Measurements from ENCODE around the gene IQCE.

Gene IQCE

DNA sequence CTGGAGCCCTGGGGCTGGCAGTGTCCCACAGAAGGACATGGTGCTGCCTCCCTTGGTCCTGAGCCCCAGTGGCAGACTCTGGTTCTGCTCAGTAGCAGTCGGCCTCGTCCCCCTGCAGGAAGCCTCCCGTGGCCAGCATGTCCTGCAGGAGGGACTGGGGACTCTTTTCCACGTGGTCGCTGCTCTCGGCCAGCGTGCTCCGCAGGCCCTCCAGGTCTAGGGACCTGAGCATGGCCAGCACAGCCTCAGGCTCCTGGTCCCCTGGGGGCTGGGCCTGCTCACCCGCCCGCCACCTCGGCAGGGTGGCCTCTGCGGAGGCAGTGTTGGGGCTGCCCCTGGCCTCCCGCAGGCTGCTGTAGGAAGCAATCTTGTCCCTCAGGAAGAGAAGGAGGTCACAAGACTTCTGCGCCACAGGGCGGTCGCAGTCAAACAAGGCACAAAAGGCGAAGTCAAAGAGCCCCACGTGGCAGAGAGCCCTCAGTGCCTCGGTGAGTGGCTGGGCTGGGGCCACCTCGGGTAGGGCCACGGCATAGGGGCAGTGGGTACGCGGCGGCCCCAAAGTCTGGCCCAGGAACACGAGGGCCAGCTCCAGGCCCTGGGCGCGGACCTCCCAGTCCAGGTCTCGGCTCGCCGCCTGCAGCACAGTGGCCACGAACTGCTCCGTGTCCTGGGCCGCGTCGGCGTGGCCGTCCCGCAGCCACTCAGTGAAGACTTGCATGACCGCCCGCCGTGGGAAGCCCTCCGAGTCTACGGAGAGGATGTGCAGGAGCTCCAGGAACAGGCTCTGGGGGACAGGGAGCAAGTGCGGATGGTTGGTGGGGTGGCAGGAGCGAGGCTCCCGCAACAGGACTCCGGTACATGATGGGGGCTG lies 20.6 kb upstream of the IQCE start:
- no peaks in the 10 kb centered on the region for H3K4me1 ChIP-seq (ENCODE audit: control insufficient read depth, insufficient read depth, low read length)
- no peaks in the 10 kb centered on the region for H3K27me3 ChIP-seq (ENCODE audit: control insufficient read depth, insufficient read depth, low read length)
- H3K9me3 ChIP-seq (ENCODE audit: control insufficient read depth, insufficient read depth, low read length) = no peaks in the 10 kb centered on the region
- no peak overlapping the region for H3K27ac ChIP-seq (ENCODE audit: low read depth, low read length)
- H3K36me3 ChIP-seq (ENCODE audit: control insufficient read depth, insufficient read depth, low read length) = peaks cover 51% of the 10 kb centered on the region
- no peak overlapping the region for H3K4me3 ChIP-seq (ENCODE audit: low read depth, low read length)
- H3K9ac ChIP-seq (ENCODE audit: low read depth, low read length) = no peak overlapping the region

DNA sequence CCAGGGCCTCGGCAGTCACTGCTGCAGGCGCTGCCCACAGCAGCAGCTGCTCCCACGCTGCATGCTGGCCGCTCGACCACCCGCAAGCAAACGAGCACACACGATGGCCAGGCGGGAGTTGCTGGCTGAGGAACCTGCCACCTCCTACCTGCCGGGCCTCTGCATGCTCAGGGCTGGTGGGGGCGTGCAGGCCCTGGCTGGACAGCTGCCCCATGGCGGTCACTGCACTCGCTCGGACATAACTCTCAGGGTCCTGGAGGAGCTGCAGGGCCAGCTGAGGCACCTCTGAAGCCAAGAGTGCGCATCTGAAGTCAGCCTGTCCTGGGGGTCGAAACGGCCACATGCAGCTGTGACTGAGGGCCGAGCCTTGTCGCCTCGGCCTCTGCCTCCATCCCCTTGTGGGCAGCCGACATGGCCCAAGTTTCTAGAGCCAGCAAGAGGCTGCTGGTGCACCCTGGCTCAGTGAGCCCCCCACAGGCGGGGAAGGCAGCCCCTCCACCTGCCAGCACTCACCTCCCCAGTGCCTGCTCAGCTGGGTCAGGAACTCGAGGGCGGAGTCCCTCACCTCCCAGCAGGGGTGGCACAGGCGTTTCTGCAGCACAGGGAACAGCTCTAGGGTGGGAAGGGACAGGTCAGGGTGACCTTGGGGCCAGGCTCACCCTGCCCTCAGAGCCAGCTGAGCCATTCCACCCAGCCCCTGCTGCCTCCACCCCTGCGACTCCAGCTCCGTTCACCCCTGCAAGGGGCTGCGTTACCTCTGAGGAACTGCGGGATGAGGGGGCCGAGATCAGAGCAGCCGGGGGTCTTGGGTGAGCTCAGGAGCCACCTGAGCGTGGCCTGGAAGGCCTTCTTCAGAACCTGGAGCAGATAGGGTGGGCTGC lies 19.5 kb upstream of the IQCE start:
- H3K27ac ChIP-seq (ENCODE audit: low read depth, low read length) = no peak overlapping the region
- H3K9ac ChIP-seq (ENCODE audit: low read depth, low read length) = no peak overlapping the region
- H3K36me3 ChIP-seq (ENCODE audit: control insufficient read depth, insufficient read depth, low read length) = peaks cover 60% of the 10 kb centered on the region
- H3K9me3 ChIP-seq (ENCODE audit: control insufficient read depth, insufficient read depth, low read length) = no peaks in the 10 kb centered on the region
- H3K4me1 ChIP-seq (ENCODE audit: control insufficient read depth, insufficient read depth, low read length) = no peaks in the 10 kb centered on the region
- no peak overlapping the region for H3K4me3 ChIP-seq (ENCODE audit: low read depth, low read length)
- H3K27me3 ChIP-seq (ENCODE audit: control insufficient read depth, insufficient read depth, low read length) = no peaks in the 10 kb centered on the region

DNA sequence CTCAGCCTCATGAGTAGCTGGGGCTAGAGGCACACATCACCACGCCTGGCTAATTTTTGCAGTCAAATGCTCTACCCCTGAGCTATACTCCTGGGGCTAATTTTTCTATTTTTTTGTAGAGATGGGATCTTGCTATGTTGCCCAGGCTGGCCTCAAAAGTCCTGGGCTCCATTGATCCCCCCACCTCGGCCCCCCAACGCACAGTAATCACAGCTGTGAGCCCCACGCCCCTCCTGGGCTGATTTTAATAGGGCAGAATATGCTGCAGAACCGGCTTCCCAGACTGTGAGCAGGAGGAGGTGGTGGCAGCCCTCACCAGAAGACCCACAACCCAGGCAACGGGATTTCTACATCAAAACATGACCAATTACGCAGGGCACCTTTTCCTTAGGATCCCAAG lies 18.6 kb upstream of the IQCE start:
- Histone ChIP-seq H3K36me3 (ENCODE audit: control insufficient read depth, insufficient read depth, low read length) (peaks cover 67% of the 10 kb centered on the region), H3K9ac (ENCODE audit: low read depth, low read length) (no peak overlapping the region), H3K9me3 (ENCODE audit: control insufficient read depth, insufficient read depth, low read length) (no peaks in the 10 kb centered on the region), H3K4me3 (ENCODE audit: low read depth, low read length) (no peak overlapping the region), H3K27me3 (ENCODE audit: control insufficient read depth, insufficient read depth, low read length) (no peaks in the 10 kb centered on the region), H3K4me1 (ENCODE audit: control insufficient read depth, insufficient read depth, low read length) (no peaks in the 10 kb centered on the region), H3K27ac (ENCODE audit: low read depth, low read length) (no peak overlapping the region)

DNA sequence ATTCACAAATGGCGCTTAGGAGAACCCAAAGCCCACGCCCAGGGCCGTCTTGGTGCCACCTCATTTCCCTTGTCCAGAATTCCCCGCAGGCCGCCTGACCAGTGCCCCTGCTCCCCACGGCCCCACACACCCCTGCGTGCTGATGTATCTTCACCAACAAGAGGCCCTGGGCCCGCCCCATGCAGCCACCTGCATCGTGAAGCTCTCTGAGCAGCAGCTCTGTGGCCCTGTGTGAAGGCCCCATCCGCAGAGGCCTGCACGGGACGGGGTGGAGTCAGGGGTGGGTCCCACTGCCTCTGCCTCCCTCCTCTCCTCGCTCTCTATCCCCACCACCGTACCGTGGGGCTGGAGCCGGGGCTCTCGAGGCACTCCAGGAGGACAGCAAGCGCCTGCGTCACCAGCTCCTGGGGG lies 18.1 kb upstream of the IQCE start:
- Histone ChIP-seq H3K9me3 (ENCODE audit: control insufficient read depth, insufficient read depth, low read length) (no peaks in the 10 kb centered on the region), H3K27ac (ENCODE audit: low read depth, low read length) (no peak overlapping the region), H3K4me1 (ENCODE audit: control insufficient read depth, insufficient read depth, low read length) (no peaks in the 10 kb centered on the region), H3K9ac (ENCODE audit: low read depth, low read length) (no peak overlapping the region), H3K27me3 (ENCODE audit: control insufficient read depth, insufficient read depth, low read length) (no peaks in the 10 kb centered on the region), H3K4me3 (ENCODE audit: low read depth, low read length) (no peak overlapping the region), H3K36me3 (ENCODE audit: control insufficient read depth, insufficient read depth, low read length) (peaks cover 69% of the 10 kb centered on the region)

DNA sequence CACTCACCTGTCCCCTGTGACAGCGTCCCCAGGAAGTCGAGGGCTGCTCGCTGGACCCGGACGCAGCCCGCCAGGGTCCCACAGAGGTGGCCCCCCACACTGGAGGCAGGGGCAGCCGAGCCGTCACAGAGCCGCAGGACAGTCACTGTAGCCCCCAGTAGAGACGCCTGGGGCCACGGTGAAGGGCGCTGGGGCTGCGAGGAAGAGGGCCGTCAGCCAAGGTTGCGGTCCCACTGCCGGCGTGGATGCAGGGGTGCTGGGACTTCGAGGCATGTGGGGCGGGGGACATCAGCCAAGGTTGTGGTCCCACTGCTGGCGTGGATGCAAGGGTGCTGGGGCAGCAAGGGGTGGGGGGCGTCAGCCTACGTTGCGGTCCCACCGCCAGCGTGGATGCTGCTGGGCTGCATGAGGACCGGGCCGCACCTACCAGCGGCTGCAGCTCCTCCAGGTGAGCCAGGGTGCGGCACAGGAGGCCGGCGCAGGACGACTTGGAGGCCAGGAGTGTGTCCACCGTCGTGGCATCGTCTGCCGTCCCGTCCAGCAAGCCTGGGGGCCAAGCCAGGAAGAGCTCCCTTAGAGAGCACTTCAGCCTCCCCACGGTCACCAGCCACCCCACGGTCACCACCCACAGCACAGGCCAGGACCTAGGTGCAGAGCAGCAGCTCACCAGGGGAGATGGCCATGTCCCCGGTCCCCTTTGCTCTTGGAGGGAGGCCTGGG lies 17.3 kb upstream of the IQCE start:
- Histone ChIP-seq H3K27ac (ENCODE audit: low read depth, low read length) (no peak overlapping the region), H3K9me3 (ENCODE audit: control insufficient read depth, insufficient read depth, low read length) (no peaks in the 10 kb centered on the region), H3K36me3 (ENCODE audit: control insufficient read depth, insufficient read depth, low read length) (peaks cover 75% of the 10 kb centered on the region), H3K27me3 (ENCODE audit: control insufficient read depth, insufficient read depth, low read length) (no peaks in the 10 kb centered on the region), H3K9ac (ENCODE audit: low read depth, low read length) (no peak overlapping the region), H3K4me1 (ENCODE audit: control insufficient read depth, insufficient read depth, low read length) (no peaks in the 10 kb centered on the region), H3K4me3 (ENCODE audit: low read depth, low read length) (no peak overlapping the region)

DNA sequence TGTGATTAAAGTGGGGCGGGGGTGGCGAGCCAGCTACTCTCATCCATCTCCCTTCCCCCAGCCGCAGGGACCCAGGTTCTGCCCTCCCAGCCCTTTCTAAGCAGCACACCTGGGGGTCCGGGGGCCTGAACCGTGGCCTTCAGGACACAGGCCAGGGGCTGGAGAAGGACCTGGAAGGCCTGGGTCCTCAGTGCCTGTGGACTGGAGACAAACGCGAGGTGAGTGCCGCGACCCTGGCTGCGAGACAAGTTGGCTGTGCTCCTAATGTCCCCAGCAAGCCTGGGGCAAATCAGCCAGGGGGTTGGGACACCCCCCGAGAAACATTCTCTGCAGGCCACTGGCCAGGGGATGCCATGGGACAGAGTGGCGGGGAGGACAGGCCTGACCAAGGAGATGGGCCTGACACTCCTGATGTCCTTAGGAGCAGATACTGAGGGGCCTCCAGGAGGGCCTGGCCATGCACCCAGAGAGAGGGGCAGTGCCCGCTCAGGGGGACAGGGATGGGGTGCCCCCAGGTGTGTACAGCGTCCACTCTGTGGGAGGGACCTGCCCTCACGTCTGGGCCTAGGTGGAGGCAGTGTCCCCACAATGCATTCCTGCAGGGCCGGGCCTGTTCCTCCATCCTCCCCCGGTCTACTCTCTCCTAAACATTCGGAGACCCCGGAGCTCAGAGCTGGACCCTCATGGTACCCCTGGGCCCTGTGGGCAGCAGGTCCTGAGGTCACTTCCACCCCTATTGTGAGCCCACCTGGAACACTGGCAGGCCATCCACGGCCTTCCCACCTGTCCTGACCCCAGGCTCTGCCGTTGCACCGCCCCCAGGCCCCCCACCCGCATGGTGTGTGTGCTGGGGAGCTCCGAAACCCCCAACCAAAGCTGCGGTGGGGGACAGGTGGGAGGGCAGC lies 16.5 kb upstream of the IQCE start:
- H3K27me3 ChIP-seq (ENCODE audit: control insufficient read depth, insufficient read depth, low read length) = no peaks in the 10 kb centered on the region
- no peak overlapping the region for H3K27ac ChIP-seq (ENCODE audit: low read depth, low read length)
- H3K36me3 ChIP-seq (ENCODE audit: control insufficient read depth, insufficient read depth, low read length) = peaks cover 82% of the 10 kb centered on the region
- H3K4me3 ChIP-seq (ENCODE audit: low read depth, low read length) = no peak overlapping the region
- H3K9me3 ChIP-seq (ENCODE audit: control insufficient read depth, insufficient read depth, low read length) = no peaks in the 10 kb centered on the region
- H3K9ac ChIP-seq (ENCODE audit: low read depth, low read length) = no peak overlapping the region
- no peaks in the 10 kb centered on the region for H3K4me1 ChIP-seq (ENCODE audit: control insufficient read depth, insufficient read depth, low read length)

DNA sequence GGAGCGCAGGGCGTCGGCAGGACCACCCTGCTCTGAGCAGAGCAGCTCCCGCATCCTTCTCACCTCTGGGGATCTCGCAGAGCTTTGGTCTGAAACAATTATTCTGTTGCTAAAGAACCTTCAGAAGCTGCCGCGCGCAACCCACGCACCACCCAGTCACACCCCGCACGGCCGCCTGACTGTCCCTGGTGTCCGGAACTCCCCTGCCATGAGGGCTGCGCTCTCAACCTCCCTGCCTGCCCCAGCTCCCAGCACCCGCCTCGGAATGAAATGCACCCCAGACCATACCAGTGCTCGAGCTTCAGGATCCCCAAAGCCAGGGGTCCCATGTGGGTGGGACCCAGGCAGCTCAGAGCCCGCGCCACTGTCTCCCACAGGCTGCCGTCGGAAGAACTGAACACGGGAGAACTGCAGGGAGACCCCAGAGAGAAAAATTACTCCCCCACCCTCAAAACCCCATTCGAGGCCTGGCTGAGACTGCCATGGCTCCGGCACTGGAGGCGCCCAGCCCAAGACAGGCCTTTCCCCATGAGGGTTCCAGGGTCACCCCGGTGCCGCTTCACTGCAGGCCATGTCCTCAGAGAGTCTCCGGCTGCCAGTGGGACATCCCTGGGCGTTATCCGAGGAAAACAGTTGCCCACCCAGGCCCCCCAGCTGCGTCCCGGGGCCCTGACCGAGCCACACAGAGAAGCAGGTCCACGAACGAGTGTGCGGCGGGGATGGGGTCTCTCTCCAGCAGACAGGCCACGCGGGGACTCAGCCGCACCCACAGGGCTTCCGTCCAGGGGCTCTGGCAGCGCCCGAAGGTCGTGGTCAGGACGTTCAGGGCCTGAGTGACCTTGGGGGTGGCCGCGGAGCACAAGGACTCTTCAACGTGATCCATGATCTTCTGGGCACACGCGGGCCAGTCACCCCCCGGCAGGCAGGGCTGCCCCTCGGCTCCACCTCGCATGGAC lies 15.6 kb upstream of the IQCE start:
- Histone ChIP-seq H3K9ac (ENCODE audit: low read depth, low read length) (no peak overlapping the region), H3K36me3 (ENCODE audit: control insufficient read depth, insufficient read depth, low read length) (peaks cover 85% of the 10 kb centered on the region), H3K27ac (ENCODE audit: low read depth, low read length) (no peak overlapping the region), H3K27me3 (ENCODE audit: control insufficient read depth, insufficient read depth, low read length) (no peaks in the 10 kb centered on the region), H3K4me3 (ENCODE audit: low read depth, low read length) (no peak overlapping the region), H3K9me3 (ENCODE audit: control insufficient read depth, insufficient read depth, low read length) (no peaks in the 10 kb centered on the region), H3K4me1 (ENCODE audit: control insufficient read depth, insufficient read depth, low read length) (no peaks in the 10 kb centered on the region)

DNA sequence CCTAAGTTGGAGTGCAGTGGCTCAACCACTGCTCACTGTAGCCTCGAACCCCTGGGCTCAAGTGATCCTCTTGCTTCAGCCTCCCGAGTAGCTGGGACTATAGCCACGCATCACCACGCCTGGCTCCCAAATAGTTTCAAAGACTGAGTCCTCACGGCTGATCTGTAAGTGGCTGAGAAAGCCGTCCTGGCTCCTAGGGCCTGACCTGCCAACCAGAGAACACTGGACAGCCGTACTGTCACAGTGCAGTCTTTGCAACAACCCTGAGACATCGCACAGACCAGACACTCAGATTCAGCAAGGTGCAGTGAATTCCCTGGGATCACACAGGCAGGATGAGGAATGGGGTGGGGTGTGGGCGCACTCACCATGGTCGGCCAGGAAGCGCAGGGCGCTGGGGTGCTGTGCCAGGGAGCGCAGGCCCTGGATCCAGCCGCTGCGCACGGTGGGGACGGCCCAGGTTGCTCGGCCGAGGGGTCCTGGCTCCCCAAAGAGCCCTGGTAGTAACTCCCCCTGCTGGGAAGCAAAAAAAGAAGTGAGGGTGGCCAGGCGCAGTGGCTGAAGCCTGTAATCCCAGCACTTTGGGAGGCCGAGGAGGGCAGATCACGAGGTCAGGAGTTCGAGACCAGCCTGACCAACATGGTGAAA lies 14.1 kb upstream of the IQCE start:
- Histone ChIP-seq H3K4me3 (ENCODE audit: low read depth, low read length) (no peak overlapping the region), H3K27me3 (ENCODE audit: control insufficient read depth, insufficient read depth, low read length) (no peaks in the 10 kb centered on the region), H3K4me1 (ENCODE audit: control insufficient read depth, insufficient read depth, low read length) (no peaks in the 10 kb centered on the region), H3K27ac (ENCODE audit: low read depth, low read length) (no peak overlapping the region), H3K36me3 (ENCODE audit: control insufficient read depth, insufficient read depth, low read length) (peaks cover 81% of the 10 kb centered on the region), H3K9ac (ENCODE audit: low read depth, low read length) (no peak overlapping the region), H3K9me3 (ENCODE audit: control insufficient read depth, insufficient read depth, low read length) (no peaks in the 10 kb centered on the region)

DNA sequence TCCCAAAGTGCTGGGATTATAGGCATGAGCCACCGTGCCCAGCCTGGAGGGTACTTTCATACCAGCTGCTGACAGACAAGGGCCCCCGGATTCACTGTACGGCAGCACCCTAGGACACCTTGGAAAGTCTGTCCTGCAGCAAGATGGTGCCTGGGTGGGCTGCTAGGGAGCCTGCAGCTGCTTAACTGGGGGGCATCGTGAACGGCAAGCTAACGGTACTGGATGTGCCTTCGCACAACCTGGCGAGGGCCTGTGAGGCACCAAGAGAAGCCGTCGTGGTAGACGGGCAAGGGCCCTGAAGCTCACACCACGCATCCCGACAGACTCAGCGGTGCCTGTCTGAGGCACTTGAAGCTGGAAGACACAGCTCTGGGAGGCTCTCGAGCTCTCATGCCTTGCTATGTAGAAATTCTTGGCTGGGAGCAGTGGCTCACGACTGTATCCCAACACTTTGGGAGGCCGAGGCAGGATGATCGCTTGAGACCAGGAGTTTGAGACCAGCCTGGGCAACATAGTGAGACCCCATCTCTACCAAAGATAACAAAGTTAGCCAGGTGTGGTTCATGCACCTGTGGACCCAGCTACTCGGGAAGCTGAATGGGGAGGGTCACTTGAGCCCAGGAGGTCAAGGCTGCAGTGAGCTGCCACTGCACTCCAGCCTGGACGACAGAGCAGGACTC lies 12.9 kb upstream of the IQCE start:
- Histone ChIP-seq H3K9me3 (ENCODE audit: control insufficient read depth, insufficient read depth, low read length) (no peaks in the 10 kb centered on the region), H3K36me3 (ENCODE audit: control insufficient read depth, insufficient read depth, low read length) (peaks cover 78% of the 10 kb centered on the region)

More for the DNA sequence above, 12.9 kb upstream of the IQCE start:
- Histone ChIP-seq H3K27me3 (ENCODE audit: control insufficient read depth, insufficient read depth, low read length) (no peaks in the 10 kb centered on the region), H3K4me1 (ENCODE audit: control insufficient read depth, insufficient read depth, low read length) (no peaks in the 10 kb centered on the region), H3K27ac (ENCODE audit: low read depth, low read length) (no peak overlapping the region), H3K9ac (ENCODE audit: low read depth, low read length) (no peak overlapping the region), H3K4me3 (ENCODE audit: low read depth, low read length) (no peak overlapping the region)
